K562 (cell line): ENCODE measurements around the gene UNC93B1.

Experiments used
- BRCA1 ChIP-seq, 2 experiments: fragments of 450-650 bp in 1 of 2; sonication (generic) in 1 of 2; formaldehyde crosslinking in 1 of 2; IDR thresholded peaks; 2 replicates each; pipeline versions ENCODE4 v1.5.0 to v1.6.1; 2017 to 2020; ENCODE audit warnings: mild to moderate bottlenecking in 1 of 2, missing genetic modification reagents in 1 of 2
- COPS2 ChIP-seq: fragments of 450-650 bp; conservative IDR thresholded peaks from 2 replicates; pipeline ENCODE4 v1.6.1; 2016; ENCODE audit warnings: mild to moderate bottlenecking, moderate library complexity
- CTCF ChIP-seq, 3 experiments: IDR thresholded peaks in 2 of 3; conservative IDR thresholded peaks in 1 of 3; 2 replicates each; pipeline ENCODE4 v1.5.1; 2011 to 2012; ENCODE audit warnings: low read length in 3 of 3, mild to moderate bottlenecking in 3 of 3, control low read depth in 2 of 3, improper control_type of control experiment in 1 of 3, inconsistent platforms in 1 of 3, low read depth in 1 of 3, mixed read lengths in 1 of 3, moderate library complexity in 1 of 3; ENCODE audit not compliant: insufficient read depth in 2 of 3
- EZH2 ChIP-seq: IDR thresholded peaks from 2 replicates; pipeline ENCODE4 v1.6.1; 2012; ENCODE audit warnings: low read depth, mild to moderate bottlenecking, inconsistent platforms, low read length, borderline replicate concordance
- MCM5 ChIP-seq: fragments of 450-650 bp; IDR thresholded peaks from 2 replicates; pipeline ENCODE4 v1.6.1; 2016; ENCODE audit warnings: low read depth
- MNT ChIP-seq, 2 experiments: fragments of 450-650 bp; conservative IDR thresholded peaks; 2 replicates each; pipeline ENCODE4 v1.6.1; 2017; ENCODE audit warnings: mild to moderate bottlenecking in 2 of 2, moderate library complexity in 2 of 2
- MTA3 ChIP-seq: fragments of 450-650 bp; formaldehyde crosslinking; IDR thresholded peaks from 2 replicates; pipeline ENCODE4 v1.6.1; 2017; ENCODE audit warnings: mild to moderate bottlenecking, borderline replicate concordance
- XRCC5 ChIP-seq: fragments of 200-400 bp; formaldehyde crosslinking; IDR thresholded peaks from 2 replicates; pipeline ENCODE4 v1.6.1; 2017; ENCODE audit warnings: low read depth, mild to moderate bottlenecking, low read length
- YY1 ChIP-seq, 3 experiments: IDR thresholded peaks; 2 replicates each; pipeline ENCODE4 v1.6.1; 2011; ENCODE audit warnings: low read length in 2 of 3, mild to moderate bottlenecking in 2 of 3, moderate library complexity in 2 of 3, borderline replicate concordance in 1 of 3, control low read depth in 1 of 3, low read depth in 1 of 3; ENCODE audit not compliant: insufficient read depth in 3 of 3, insufficient replicate concordance in 2 of 3, control insufficient read depth in 1 of 3, insufficient read length in 1 of 3; ENCODE audit errors: extremely low read depth in 1 of 3
- ZKSCAN1 ChIP-seq: fragments of 150-350 bp; IDR thresholded peaks from 2 replicates; pipeline ENCODE4 v1.6.1; 2016; ENCODE audit warnings: low read depth, low read length
- ZNF23 ChIP-seq: fragments of 250-450 bp; sonication (Bioruptor Pico); IDR thresholded peaks from 2 replicates; pipeline ENCODE4 v1.4.0; 2020; ENCODE audit warnings: mild to moderate bottlenecking
- ZNF3 ChIP-seq: fragments of 250-450 bp; sonication (Bioruptor Pico); IDR thresholded peaks from 2 replicates; pipeline ENCODE4 v1.5.0; 2021; ENCODE audit warnings: mild to moderate bottlenecking, moderate library complexity

GRCh38 chr11:68011051-68011943, 7.4 kb upstream of the UNC93B1 start:
- TF ChIP-seq EZH2, result no peak
- TF ChIP-seq XRCC5, result no peak
- no peak for TF ChIP-seq CTCF (IDR thresholded peaks at IDR 0.05 in 2 of 3, conservative IDR thresholded peaks at IDR 0.05 in 1 of 3; ENCODE audit: insufficient read depth in 2 of 3, low read depth in 1 of 3, low read length in 3 of 3)
- TF ChIP-seq ZNF3 (CRISPR knock-in tag), result no peak
- TF ChIP-seq ZKSCAN1, result no peak
- TF ChIP-seq MNT (conservative IDR thresholded peaks at IDR 0.05), result no peak
- no peak for TF ChIP-seq ZNF23 (CRISPR knock-in tag)
- TF ChIP-seq YY1 (IDR thresholded peaks at IDR 0.05; ENCODE audit: borderline replicate concordance in 1 of 3, control insufficient read depth in 1 of 3, extremely low read depth in 1 of 3, insufficient read depth in 3 of 3, insufficient read length in 1 of 3, insufficient replicate concordance in 2 of 3, low read depth in 1 of 3, low read length in 2 of 3), result peak in 1 of 3 experiments; percentile 43
- TF ChIP-seq MCM5, result no peak
- no peak for TF ChIP-seq MTA3
- no peak for TF ChIP-seq COPS2
- TF ChIP-seq BRCA1 (IDR thresholded peaks at IDR 0.05), result no peak
- no peak for TF ChIP-seq BRCA1 (CRISPR knock-in tag; IDR thresholded peaks at IDR 0.05)
